GM12892 (cell line): Measurements from ENCODE around the gene PTPRU.

ENCODE experiments used
- POLR2A ChIP-seq: IDR thresholded peaks from 2 replicates; pipeline ENCODE4 v1.6.1; 2011; ENCODE audit warnings: low read depth, low read length, control low read depth
- POLR2AphosphoS5 ChIP-seq: IDR thresholded peaks from 2 replicates; pipeline ENCODE4 v1.6.1; 2011; ENCODE audit warnings: low read depth, low read length, control low read depth
- TAF1 ChIP-seq: IDR thresholded peaks from 2 replicates; pipeline ENCODE4 v1.6.1; 2011; ENCODE audit warnings: low read depth, mild to moderate bottlenecking, control low read depth, low read length, borderline replicate concordance

GRCh38 chr1:29258976-29259801 lies 22.9 kb downstream of the PTPRU start:
- TF ChIP-seq POLR2A (no peak), TAF1 (no peak), POLR2AphosphoS5 (no peak)
